CD14-positive monocyte (primary cell): ENCODE results near the gene ZBTB38. TPM values are rescaled to one million over a fixed set of nuclear protein-coding genes. Genes with fewer than 3 reads are reported as not detected.

Source experiments
- DNase-seq, 3 donors: peaks; one replicate each; pipeline ENCODE4 v3.0.0-alpha.2; 2011 to 2022
- H2AFZ ChIP-seq: 2 replicates; pipeline ENCODE4 v1.6.0; 2012; ENCODE audit warnings: mild to moderate bottlenecking, low read depth, low read length, inconsistent platforms; ENCODE audit not compliant: insufficient read depth, poor library complexity, severe bottlenecking
- H3K27ac ChIP-seq, 2 donors: 1 replicate in 1 of 2; 2 replicates in 1 of 2; pipeline ENCODE4 v1.5.1; 2012 to 2013; ENCODE audit warnings: low read length in 2 of 2, control low read depth in 1 of 2, inconsistent platforms in 1 of 2, low read depth in 1 of 2, mild to moderate bottlenecking in 1 of 2
- H3K27me3 ChIP-seq, 2 donors: one replicate each; pipeline versions ENCODE4 v1.6.0 to v1.6.1; 2011 to 2013; ENCODE audit warnings: low read length in 2 of 2; ENCODE audit not compliant: control insufficient read depth in 2 of 2, insufficient read depth in 2 of 2
- H3K36me3 ChIP-seq, 2 donors: replicated peaks in 1 of 2; 1 replicate in 1 of 2; 2 replicates in 1 of 2; pipeline versions ENCODE4 v1.5.1 to v1.6.1; 2012 to 2013; ENCODE audit warnings: low read length in 2 of 2, control low read depth in 1 of 2, inconsistent platforms in 1 of 2, mild to moderate bottlenecking in 1 of 2; ENCODE audit not compliant: insufficient read depth in 2 of 2, control insufficient read depth in 1 of 2
- H3K4me1 ChIP-seq, 2 donors: 1 replicate in 1 of 2; 2 replicates in 1 of 2; pipeline versions ENCODE4 v1.5.1 to v1.6.1; 2012 to 2013; ENCODE audit warnings: low read length in 2 of 2, control low read depth in 1 of 2, inconsistent platforms in 1 of 2, mild to moderate bottlenecking in 1 of 2, moderate library complexity in 1 of 2; ENCODE audit not compliant: insufficient read depth in 2 of 2, control insufficient read depth in 1 of 2
- H3K4me2 ChIP-seq: replicated peaks from 2 replicates; pipeline ENCODE3; 2012; ENCODE audit warnings: low read length, moderate library complexity, mild to moderate bottlenecking; ENCODE audit not compliant: poor library complexity, severe bottlenecking; ENCODE audit errors: extremely low read depth
- H3K4me3 ChIP-seq, 3 experiments: fragments of 200-600 bp in 1 of 3; sonication (generic) in 1 of 3; replicated peaks in 1 of 3; 1 replicate in 2 of 3; 2 replicates in 1 of 3; pipeline ENCODE4 v1.5.1; 2011 to 2013; ENCODE audit warnings: low read length in 3 of 3, mild to moderate bottlenecking in 3 of 3, control low read depth in 2 of 3, low read depth in 2 of 3, inconsistent platforms in 1 of 3, moderate library complexity in 1 of 3
- H3K79me2 ChIP-seq: 2 replicates; pipeline ENCODE4 v1.6.0; 2012; ENCODE audit warnings: mild to moderate bottlenecking, control low read depth, inconsistent platforms, low read length, moderate library complexity; ENCODE audit not compliant: insufficient read depth
- H3K9ac ChIP-seq: 2 replicates; pipeline ENCODE4 v1.6.0; 2017; ENCODE audit warnings: low read length, mild to moderate bottlenecking; ENCODE audit not compliant: insufficient read depth, poor library complexity, severe bottlenecking
- H3K9me3 ChIP-seq, 2 donors: replicated peaks in 1 of 2; 1 replicate in 1 of 2; 2 replicates in 1 of 2; pipeline versions ENCODE4 v1.5.1 to v1.6.1; 2012 to 2013; ENCODE audit warnings: low read length in 2 of 2, control low read depth in 1 of 2; ENCODE audit not compliant: control insufficient read depth in 1 of 2, insufficient read depth in 1 of 2
- H4K20me1 ChIP-seq: 2 replicates; pipeline ENCODE4 v1.6.0; 2012; ENCODE audit warnings: mild to moderate bottlenecking, low read length, control low read depth, moderate library complexity; ENCODE audit not compliant: insufficient read depth
- H3K27ac Mint-ChIP-seq, 7 donors: one replicate each; pipeline ENCODE4 v1.8.0; 2020; ENCODE audit warnings: mild to moderate bottlenecking in 7 of 7, mixed read lengths in 7 of 7, moderate library complexity in 6 of 7, inconsistent platforms in 2 of 7
- H3K27me3 Mint-ChIP-seq, 3 donors: one replicate each; pipeline ENCODE4 v1.8.0; 2021 to 2022; ENCODE audit warnings: low read depth in 3 of 3, mild to moderate bottlenecking in 3 of 3, mixed read lengths in 3 of 3, moderate library complexity in 3 of 3, inconsistent platforms in 1 of 3
- H3K36me3 Mint-ChIP-seq, 2 donors: one replicate each; pipeline ENCODE4 v1.8.0; 2020; ENCODE audit warnings: mixed read lengths in 2 of 2, inconsistent platforms in 1 of 2, mild to moderate bottlenecking in 1 of 2
- H3K4me1 Mint-ChIP-seq: one replicate; pipeline ENCODE4 v1.8.0; 2020; ENCODE audit warnings: mild to moderate bottlenecking, mixed read lengths
- H3K4me3 Mint-ChIP-seq, 2 donors: one replicate each; pipeline ENCODE4 v1.8.0; 2020; ENCODE audit warnings: mild to moderate bottlenecking in 2 of 2, mixed read lengths in 2 of 2, moderate library complexity in 1 of 2
- H3K9me3 Mint-ChIP-seq, 7 donors: one replicate each; pipeline ENCODE4 v1.8.0; 2020 to 2022; ENCODE audit warnings: mixed read lengths in 7 of 7, mild to moderate bottlenecking in 6 of 7, moderate library complexity in 6 of 7, inconsistent platforms in 2 of 7
- WGBS: methylation state at CpG from one replicate; pipeline ENCODE4 v1.1.5; 2013; ENCODE audit warnings: missing lambda C conversion rate; ENCODE audit not compliant: insufficient coverage; 5-methylcytosine and 5-hydroxymethylcytosine counted together
- intact Hi-C, 2 donors: fragments of 100-400 bp; cut with micrococcal nuclease; formaldehyde crosslinking; loops; one replicate each; pipeline versions ENCODE4 v1.15.0 to v1.15.1; 2023
- polyA plus RNA-seq, 3 donors: library from polyadenylated mRNA; depleted of rRNA in 1 of 3; unstranded in 2 of 3; stranded (reverse) in 1 of 3; fragments of 300-500 nt in 2 of 3; fragments of >200 nt in 1 of 3; fragmentation: Illumina TruSeq in 2 of 3; gene quantifications; 1 replicate in 2 of 3; 2 replicates in 1 of 3; pipeline ENCODE4 v1.2.3, GENCODE V29; 2012 to 2021
- TF ChIP-seq, protein P1 (sequence below): fragments of 200-600 bp; IDR thresholded peaks from one replicate; pipeline ENCODE4 v1.8.0; 2022; ENCODE audit warnings: antibody characterized with exemption, mild to moderate bottlenecking

Gene ZBTB38
- polyA plus RNA-seq, 3 donors: 3.9 to 28.5 (median 19.0) TPM

- Mint-ChIP-seq H3K27me3 (peaks cover 0 to 4% (median 0%) of the 10 kb centered on the region in 3 donors), H3K36me3 (peaks cover 49 to 51% of the 10 kb centered on the region in 2 donors), H3K4me3 (no peak overlapping the region), H3K4me1 (peaks cover 19% of the 10 kb centered on the region), H3K27ac (no peak overlapping the region), H3K9me3 (no peaks in the 10 kb centered on the region)
- H3K4me2 ChIP-seq: no peak overlapping the region
- no peaks in the 10 kb centered on the region for H4K20me1 ChIP-seq
- intact Hi-C loops: no loop called here
- TF ChIP-seq, protein P1, sequence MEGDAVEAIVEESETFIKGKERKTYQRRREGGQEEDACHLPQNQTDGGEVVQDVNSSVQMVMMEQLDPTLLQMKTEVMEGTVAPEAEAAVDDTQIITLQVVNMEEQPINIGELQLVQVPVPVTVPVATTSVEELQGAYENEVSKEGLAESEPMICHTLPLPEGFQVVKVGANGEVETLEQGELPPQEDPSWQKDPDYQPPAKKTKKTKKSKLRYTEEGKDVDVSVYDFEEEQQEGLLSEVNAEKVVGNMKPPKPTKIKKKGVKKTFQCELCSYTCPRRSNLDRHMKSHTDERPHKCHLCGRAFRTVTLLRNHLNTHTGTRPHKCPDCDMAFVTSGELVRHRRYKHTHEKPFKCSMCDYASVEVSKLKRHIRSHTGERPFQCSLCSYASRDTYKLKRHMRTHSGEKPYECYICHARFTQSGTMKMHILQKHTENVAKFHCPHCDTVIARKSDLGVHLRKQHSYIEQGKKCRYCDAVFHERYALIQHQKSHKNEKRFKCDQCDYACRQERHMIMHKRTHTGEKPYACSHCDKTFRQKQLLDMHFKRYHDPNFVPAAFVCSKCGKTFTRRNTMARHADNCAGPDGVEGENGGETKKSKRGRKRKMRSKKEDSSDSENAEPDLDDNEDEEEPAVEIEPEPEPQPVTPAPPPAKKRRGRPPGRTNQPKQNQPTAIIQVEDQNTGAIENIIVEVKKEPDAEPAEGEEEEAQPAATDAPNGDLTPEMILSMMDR: no peak
- H3K36me3 ChIP-seq: peaks cover 15 to 41% of the 10 kb centered on the region in 2 donors
- no CpG with 5 or more reads among the region's 3 CpGs for WGBS
- peaks cover 21 to 22% of the 10 kb centered on the region in 2 donors for H3K4me1 ChIP-seq
- no peak overlapping the region for H3K4me3 ChIP-seq
- H3K27ac ChIP-seq: no peak overlapping the region
- H3K9me3 ChIP-seq: no peaks in the 10 kb centered on the region
- H2AFZ ChIP-seq: no peak overlapping the region
- H3K79me2 ChIP-seq: peaks cover 4% of the 10 kb centered on the region
- H3K27me3 ChIP-seq: no peaks in the 10 kb centered on the region
- DNase-seq: no peak
- H3K9ac ChIP-seq: no peak overlapping the region
These were observed 36.7 kb downstream of the ZBTB38 start for GRCh38 chr3:141405025-141405424.

- peaks cover 0 to 4% (median 0%) of the 10 kb centered on the region in 3 donors for H3K27me3 Mint-ChIP-seq
- H3K79me2 ChIP-seq: peaks cover 4% of the 10 kb centered on the region
- intact Hi-C loops: no loop called here
- WGBS: 100% methylated on average over 2 of the region's 4 CpGs
- H4K20me1 ChIP-seq: no peaks in the 10 kb centered on the region
- TF ChIP-seq, protein P1: no peak
- no peak overlapping the region for H3K9ac ChIP-seq
- no peaks in the 10 kb centered on the region for H3K9me3 ChIP-seq
- H3K9me3 Mint-ChIP-seq: no peaks in the 10 kb centered on the region
- H3K27ac ChIP-seq: no peak overlapping the region
- H3K4me1 ChIP-seq: peaks cover 16 to 17% of the 10 kb centered on the region in 2 donors
- no peak overlapping the region for H3K4me3 Mint-ChIP-seq
- DNase-seq: no peak
- H3K4me3 ChIP-seq: no peak overlapping the region
- H3K27ac Mint-ChIP-seq: no peak overlapping the region
- no peaks in the 10 kb centered on the region for H3K27me3 ChIP-seq
- H3K4me1 Mint-ChIP-seq: peaks cover 18% of the 10 kb centered on the region
- H3K4me2 ChIP-seq: no peak overlapping the region
- H3K36me3 ChIP-seq: peaks cover 15 to 41% of the 10 kb centered on the region in 2 donors
- peaks cover 51% of the 10 kb centered on the region in 2 donors for H3K36me3 Mint-ChIP-seq
- H2AFZ ChIP-seq: no peak overlapping the region
These were observed 37.3 kb downstream of the ZBTB38 start for GRCh38 chr3:141405591-141405990.
